Breast epithelium (tissue), 4 donors: ENCODE data around the gene IL4. TPM values are rescaled to one million over a fixed set of nuclear protein-coding genes. Genes with fewer than 3 reads are reported as not detected.

Experiments
- DNase-seq, 2 donors: peaks; one replicate each; pipeline ENCODE4 v3.0.0-alpha.2; 2019; ENCODE audit warnings: low spot score in 2 of 2
- H3K27ac ChIP-seq, 2 donors: fragments of 200-600 bp; sonication (generic) in 1 of 2; one replicate each; pipeline ENCODE4 v1.5.1; 2016 to 2019; ENCODE audit warnings: mild to moderate bottlenecking in 1 of 2
- H3K27me3 ChIP-seq, 2 donors: fragments of 200-600 bp; sonication (generic) in 1 of 2; one replicate each; pipeline versions ENCODE4 v1.5.1 to v1.6.0; 2017 to 2019; ENCODE audit warnings: control low read depth in 1 of 2, mild to moderate bottlenecking in 1 of 2
- H3K36me3 ChIP-seq: fragments of 200-600 bp; one replicate; pipeline ENCODE4 v1.5.1; 2019
- H3K4me1 ChIP-seq, 2 donors: fragments of 200-600 bp; sonication (generic); one replicate each; pipeline ENCODE4 v1.5.1; 2016 to 2019; ENCODE audit warnings: control low read depth in 1 of 2
- H3K4me3 ChIP-seq, 3 donors: fragments of 200-600 bp; sonication (generic); 1 replicate in 2 of 3; 2 replicates in 1 of 3; pipeline ENCODE4 v1.5.1; 2016 to 2019; ENCODE audit warnings: mild to moderate bottlenecking in 3 of 3, moderate library complexity in 2 of 3
- H3K9me3 ChIP-seq, 2 donors: fragments of 200-600 bp; sonication (generic) in 1 of 2; one replicate each; pipeline ENCODE4 v1.5.1; 2016 to 2019; ENCODE audit warnings: control low read depth in 1 of 2
- POLR2A ChIP-seq: fragments of 450-650 bp; IDR thresholded peaks from one replicate; pipeline ENCODE4 v1.6.1; 2016; ENCODE audit warnings: antibody characterized with exemption, mild to moderate bottlenecking, moderate library complexity
- POLR2AphosphoS5 ChIP-seq, 3 donors: sonication (generic); formaldehyde crosslinking; IDR thresholded peaks; one replicate each; pipeline ENCODE4 v1.6.1; 2017; ENCODE audit warnings: antibody characterized with exemption in 3 of 3
- intact Hi-C: fragments of 100-400 bp; cut with DNase I; formaldehyde crosslinking; loops from one replicate; pipeline ENCODE4 v1.15.1; 2023; ENCODE audit warnings: low total_unique reads
- total RNA-seq, 3 donors: library from RNA; depleted of rRNA; stranded (reverse); fragments of >200 nt; gene quantifications; one replicate each; pipeline ENCODE4 v1.1.0, GENCODE V29; 2016
- TF ChIP-seq, protein P1 (sequence below), 3 donors: fragments of 450-650 bp; IDR thresholded peaks; one replicate each; pipeline ENCODE4 v1.5.1; 2016 to 2017; ENCODE audit warnings: antibody characterized with exemption in 3 of 3, mild to moderate bottlenecking in 3 of 3, moderate library complexity in 3 of 3

IL4 gene
- total RNA-seq, 3 donors from 2014 or later, result not detected

DNA sequence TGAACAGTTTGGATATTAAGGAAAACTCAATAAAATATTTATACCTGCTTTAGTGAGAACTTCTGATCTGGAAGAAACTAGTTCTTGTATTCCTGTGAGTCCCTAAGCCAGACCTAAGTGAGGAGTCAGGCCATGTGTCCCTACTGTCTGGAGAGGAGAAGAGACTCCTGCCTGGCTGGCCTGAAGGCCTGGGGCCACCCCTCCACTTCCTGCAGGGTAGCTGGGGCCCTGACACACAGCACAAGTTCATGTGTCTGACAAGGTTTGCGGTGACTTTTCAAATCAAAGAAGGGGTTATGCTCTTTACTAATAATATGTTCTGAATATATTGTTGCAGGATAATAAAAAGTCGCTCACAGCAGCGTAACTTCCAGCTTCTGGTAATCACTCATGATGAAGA lies 31.9 kb upstream of the IL4 start:
- intact Hi-C loops, result no loop called here
- TF ChIP-seq POLR2A, result no peak
- TF ChIP-seq POLR2AphosphoS5 (IDR thresholded peaks at IDR 0.05), result no peak
- TF ChIP-seq, protein P1, sequence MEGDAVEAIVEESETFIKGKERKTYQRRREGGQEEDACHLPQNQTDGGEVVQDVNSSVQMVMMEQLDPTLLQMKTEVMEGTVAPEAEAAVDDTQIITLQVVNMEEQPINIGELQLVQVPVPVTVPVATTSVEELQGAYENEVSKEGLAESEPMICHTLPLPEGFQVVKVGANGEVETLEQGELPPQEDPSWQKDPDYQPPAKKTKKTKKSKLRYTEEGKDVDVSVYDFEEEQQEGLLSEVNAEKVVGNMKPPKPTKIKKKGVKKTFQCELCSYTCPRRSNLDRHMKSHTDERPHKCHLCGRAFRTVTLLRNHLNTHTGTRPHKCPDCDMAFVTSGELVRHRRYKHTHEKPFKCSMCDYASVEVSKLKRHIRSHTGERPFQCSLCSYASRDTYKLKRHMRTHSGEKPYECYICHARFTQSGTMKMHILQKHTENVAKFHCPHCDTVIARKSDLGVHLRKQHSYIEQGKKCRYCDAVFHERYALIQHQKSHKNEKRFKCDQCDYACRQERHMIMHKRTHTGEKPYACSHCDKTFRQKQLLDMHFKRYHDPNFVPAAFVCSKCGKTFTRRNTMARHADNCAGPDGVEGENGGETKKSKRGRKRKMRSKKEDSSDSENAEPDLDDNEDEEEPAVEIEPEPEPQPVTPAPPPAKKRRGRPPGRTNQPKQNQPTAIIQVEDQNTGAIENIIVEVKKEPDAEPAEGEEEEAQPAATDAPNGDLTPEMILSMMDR (IDR thresholded peaks at IDR 0.05), result no peak

DNA sequence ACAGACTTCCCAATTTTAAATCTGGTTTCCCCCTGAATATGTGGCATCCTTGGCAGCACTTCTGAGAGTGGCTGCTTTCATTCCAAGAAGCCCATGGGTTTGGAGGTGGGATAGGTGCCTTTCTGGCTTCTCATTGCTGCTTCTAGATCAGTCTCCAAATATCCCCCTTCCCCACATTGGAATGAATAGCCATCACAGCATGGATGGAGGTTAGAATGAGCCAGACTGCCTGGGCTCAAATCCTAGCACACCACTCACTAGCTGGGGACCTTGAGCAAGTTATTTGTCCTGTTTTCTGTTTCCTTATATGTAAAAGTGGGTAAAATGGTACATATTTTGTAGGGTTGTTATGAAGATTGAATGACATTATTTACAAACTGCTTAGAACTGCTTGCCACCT lies 29.6 kb upstream of the IL4 start:
- no peaks in the 10 kb centered on the region for H3K27me3 ChIP-seq
- no peak for DNase-seq
- TF ChIP-seq POLR2A, result no peak
- no peak for TF ChIP-seq POLR2AphosphoS5 (IDR thresholded peaks at IDR 0.05)
- TF ChIP-seq, protein P1 (IDR thresholded peaks at IDR 0.05), result no peak
- no peak overlapping the region for H3K27ac ChIP-seq
- intact Hi-C loops, result no loop called here
- H3K36me3 ChIP-seq, result no peaks in the 10 kb centered on the region
- H3K4me3 ChIP-seq, result no peak overlapping the region
- H3K9me3 ChIP-seq, result peaks cover 9 to 15% of the 10 kb centered on the region in 2 donors
- no peaks in the 10 kb centered on the region for H3K4me1 ChIP-seq

More for the DNA sequence above, 31.9 kb upstream of the IL4 start:
- Histone ChIP-seq H3K4me1 (no peaks in the 10 kb centered on the region), H3K36me3 (peaks cover 4% of the 10 kb centered on the region), H3K9me3 (no peaks in the 10 kb centered on the region), H3K27me3 (no peaks in the 10 kb centered on the region), H3K27ac (no peak overlapping the region), H3K4me3 (no peak overlapping the region)
- no peak for DNase-seq

DNA sequence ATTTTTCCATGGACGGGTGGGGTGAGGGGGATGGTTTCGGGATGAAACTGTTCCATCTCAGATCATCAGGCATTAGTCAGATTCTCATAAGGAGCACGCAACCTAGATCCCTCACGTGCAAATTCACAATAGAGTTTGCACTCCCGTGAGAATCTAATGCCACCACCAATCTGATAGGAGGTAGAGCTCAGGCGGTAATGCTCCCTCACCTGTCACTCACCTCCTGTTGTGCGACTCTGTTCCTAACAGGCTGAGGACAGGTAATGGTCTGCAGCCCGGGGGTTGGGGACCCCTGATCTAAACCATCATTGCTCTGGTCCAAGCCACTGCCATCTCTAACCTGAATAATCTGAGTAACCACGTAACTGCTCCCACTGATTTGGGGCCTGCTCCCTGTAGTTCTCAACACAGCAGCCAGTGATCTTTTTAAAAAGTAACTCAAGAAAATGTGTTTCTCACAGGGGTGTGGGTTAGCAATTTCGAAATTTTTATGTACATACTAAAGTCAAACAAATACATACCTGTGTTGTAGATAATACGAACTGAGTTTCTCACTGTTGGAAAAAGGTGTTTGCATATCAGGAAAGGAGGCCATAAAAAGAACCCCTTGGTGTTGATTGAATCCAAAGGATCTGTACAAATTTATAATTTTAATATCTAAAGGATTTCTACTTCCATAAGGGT lies 27.1 kb upstream of the IL4 start:
- Histone ChIP-seq H3K4me3 (no peak overlapping the region), H3K27me3 (no peaks in the 10 kb centered on the region), H3K36me3 (no peaks in the 10 kb centered on the region), H3K4me1 (no peaks in the 10 kb centered on the region), H3K9me3 (peaks cover 9 to 17% of the 10 kb centered on the region in 2 donors), H3K27ac (no peak overlapping the region)
- intact Hi-C loops, result no loop called here
- no peak for DNase-seq
- TF ChIP-seq, protein P1 (IDR thresholded peaks at IDR 0.05), result no peak
- no peak for TF ChIP-seq POLR2A
- TF ChIP-seq POLR2AphosphoS5 (IDR thresholded peaks at IDR 0.05), result no peak

DNA sequence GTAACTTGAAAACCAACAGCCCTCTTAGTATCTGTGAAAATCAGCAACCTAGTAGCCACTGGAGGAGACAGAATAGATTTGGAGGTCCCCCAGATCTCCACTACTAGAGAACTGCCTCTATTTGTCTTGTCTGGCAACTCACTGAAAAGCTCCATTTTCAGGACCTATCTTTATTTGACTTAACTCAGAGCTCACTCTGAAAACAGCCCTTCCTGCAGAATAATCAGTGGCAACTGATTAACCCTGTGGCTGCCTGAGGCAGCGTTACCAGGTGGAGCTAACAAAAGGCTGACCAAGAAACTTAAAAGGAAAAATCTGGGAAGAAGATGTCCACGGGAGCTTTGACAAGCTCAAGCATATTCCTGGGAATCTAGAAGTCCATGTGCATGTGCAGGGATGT lies 26.3 kb upstream of the IL4 start:
- H3K4me1 ChIP-seq, result no peaks in the 10 kb centered on the region
- H3K36me3 ChIP-seq, result no peaks in the 10 kb centered on the region
- H3K9me3 ChIP-seq, result peaks cover 9 to 17% of the 10 kb centered on the region in 2 donors
- TF ChIP-seq POLR2A (no peak), POLR2AphosphoS5 (IDR thresholded peaks at IDR 0.05) (no peak)
- TF ChIP-seq, protein P1 (IDR thresholded peaks at IDR 0.05), result no peak
- intact Hi-C loops, result no loop called here
- H3K27me3 ChIP-seq, result no peaks in the 10 kb centered on the region
- no peak for DNase-seq
- no peak overlapping the region for H3K4me3 ChIP-seq
- no peak overlapping the region for H3K27ac ChIP-seq

DNA sequence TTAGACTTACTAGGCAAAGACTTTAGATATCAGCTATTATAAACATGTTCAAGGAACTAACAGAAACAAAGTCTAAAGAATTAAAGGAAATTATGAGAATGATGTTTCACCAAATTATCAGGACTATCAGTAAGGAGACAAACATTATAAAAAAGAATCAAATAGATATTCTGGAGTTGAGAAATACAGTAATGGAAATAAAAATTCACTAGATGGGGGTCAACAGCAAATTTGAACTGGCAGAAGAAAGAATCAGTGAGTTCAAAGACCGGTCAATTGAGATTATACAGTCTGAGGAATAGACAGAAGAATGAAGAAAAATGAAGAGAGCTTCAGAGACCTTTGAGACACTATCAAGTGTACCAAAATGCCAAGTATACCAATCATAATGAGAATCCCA lies 25.4 kb upstream of the IL4 start:
- H3K9me3 ChIP-seq, result peaks cover 9 to 17% of the 10 kb centered on the region in 2 donors
- H3K36me3 ChIP-seq, result no peaks in the 10 kb centered on the region
- intact Hi-C loops, result no loop called here
- no peak for DNase-seq
- no peak overlapping the region for H3K4me3 ChIP-seq
- TF ChIP-seq, protein P1 (IDR thresholded peaks at IDR 0.05), result no peak
- TF ChIP-seq POLR2A, result no peak
- TF ChIP-seq POLR2AphosphoS5 (IDR thresholded peaks at IDR 0.05), result no peak
- no peak overlapping the region for H3K27ac ChIP-seq
- H3K27me3 ChIP-seq, result no peaks in the 10 kb centered on the region
- H3K4me1 ChIP-seq, result no peaks in the 10 kb centered on the region
